ENCODE results near the gene ESD.
A peak's percentile ranks its signal among the peaks of the same experiment; 100 is the strongest.

The ESD gene

DNA sequence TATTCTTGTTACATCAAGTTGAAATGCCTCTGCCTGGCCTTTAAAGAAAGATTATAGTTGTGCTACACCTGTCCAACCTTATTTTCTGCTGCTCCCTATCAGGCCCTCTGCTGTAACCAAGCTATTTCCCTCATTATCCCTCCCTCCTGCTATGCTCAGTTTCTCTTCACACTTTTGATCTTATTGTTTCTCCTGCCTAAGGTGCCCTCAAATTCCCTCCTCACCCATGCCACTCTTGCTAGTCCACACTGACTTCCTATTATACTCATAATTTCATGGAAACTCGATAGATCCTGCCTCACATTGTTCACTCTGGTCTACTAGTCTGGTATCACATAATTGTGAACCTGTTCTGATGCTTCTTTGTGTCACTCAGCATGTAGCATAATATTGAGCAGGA, 19.4 kb upstream of the ESD start:
- TF ChIP-seq, protein P1, sequence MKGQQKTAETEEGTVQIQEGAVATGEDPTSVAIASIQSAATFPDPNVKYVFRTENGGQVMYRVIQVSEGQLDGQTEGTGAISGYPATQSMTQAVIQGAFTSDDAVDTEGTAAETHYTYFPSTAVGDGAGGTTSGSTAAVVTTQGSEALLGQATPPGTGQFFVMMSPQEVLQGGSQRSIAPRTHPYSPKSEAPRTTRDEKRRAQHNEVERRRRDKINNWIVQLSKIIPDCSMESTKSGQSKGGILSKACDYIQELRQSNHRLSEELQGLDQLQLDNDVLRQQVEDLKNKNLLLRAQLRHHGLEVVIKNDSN (IDR thresholded peaks at IDR 0.05) = no peak
- no peak for TF ChIP-seq EGR1 (IDR thresholded peaks at IDR 0.05)
- TF ChIP-seq CREB1 (IDR thresholded peaks at IDR 0.05; ENCODE audit: low read depth) = no peak
- TF ChIP-seq YY1 (IDR thresholded peaks at IDR 0.05; ENCODE audit: low read depth) = no peak
- no peak for TF ChIP-seq RAD21 (IDR thresholded peaks at IDR 0.05; ENCODE audit: low read depth)

DNA sequence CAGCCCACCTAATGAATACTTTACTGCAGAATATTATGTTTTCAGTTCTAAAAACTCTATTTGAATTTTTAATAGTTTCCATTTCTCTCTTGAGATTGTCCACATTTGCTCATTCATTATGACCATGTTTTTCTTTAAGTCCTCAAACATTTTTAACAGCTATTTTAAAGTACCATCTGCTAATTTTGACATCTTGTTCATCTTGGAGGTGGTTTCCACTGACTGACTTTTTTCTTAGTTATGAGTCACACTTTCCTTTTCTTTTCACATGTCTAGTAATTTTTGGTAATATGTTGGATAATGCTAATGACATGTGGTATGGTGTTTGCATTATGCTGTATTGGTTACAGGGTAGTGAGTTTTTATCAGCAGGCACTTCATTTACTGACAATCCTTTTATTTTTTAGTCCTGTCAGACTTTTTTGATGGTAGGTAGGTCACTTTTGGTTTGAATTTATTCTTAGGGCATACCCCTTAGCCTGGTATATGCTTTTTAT, 15.4 kb upstream of the ESD start:
- no peak for TF ChIP-seq ZBTB7A (IDR thresholded peaks at IDR 0.05; ENCODE audit: low read depth)
- TF ChIP-seq YY1 (IDR thresholded peaks at IDR 0.05; ENCODE audit: low read depth) = no peak
- TF ChIP-seq EP300 (IDR thresholded peaks at IDR 0.05; ENCODE audit: borderline replicate concordance) = no peak
- TF ChIP-seq CEBPB (IDR thresholded peaks at IDR 0.05) = no peak
- no peak for TF ChIP-seq TAF1 (IDR thresholded peaks at IDR 0.05; ENCODE audit: low read depth)
- no peak for TF ChIP-seq CREB1 (IDR thresholded peaks at IDR 0.05; ENCODE audit: low read depth)
- no peak for TF ChIP-seq NFIC (IDR thresholded peaks at IDR 0.05)
- TF ChIP-seq FOXM1 (IDR thresholded peaks at IDR 0.05; ENCODE audit: borderline replicate concordance, low read depth) = no peak
- TF ChIP-seq, protein P2, sequence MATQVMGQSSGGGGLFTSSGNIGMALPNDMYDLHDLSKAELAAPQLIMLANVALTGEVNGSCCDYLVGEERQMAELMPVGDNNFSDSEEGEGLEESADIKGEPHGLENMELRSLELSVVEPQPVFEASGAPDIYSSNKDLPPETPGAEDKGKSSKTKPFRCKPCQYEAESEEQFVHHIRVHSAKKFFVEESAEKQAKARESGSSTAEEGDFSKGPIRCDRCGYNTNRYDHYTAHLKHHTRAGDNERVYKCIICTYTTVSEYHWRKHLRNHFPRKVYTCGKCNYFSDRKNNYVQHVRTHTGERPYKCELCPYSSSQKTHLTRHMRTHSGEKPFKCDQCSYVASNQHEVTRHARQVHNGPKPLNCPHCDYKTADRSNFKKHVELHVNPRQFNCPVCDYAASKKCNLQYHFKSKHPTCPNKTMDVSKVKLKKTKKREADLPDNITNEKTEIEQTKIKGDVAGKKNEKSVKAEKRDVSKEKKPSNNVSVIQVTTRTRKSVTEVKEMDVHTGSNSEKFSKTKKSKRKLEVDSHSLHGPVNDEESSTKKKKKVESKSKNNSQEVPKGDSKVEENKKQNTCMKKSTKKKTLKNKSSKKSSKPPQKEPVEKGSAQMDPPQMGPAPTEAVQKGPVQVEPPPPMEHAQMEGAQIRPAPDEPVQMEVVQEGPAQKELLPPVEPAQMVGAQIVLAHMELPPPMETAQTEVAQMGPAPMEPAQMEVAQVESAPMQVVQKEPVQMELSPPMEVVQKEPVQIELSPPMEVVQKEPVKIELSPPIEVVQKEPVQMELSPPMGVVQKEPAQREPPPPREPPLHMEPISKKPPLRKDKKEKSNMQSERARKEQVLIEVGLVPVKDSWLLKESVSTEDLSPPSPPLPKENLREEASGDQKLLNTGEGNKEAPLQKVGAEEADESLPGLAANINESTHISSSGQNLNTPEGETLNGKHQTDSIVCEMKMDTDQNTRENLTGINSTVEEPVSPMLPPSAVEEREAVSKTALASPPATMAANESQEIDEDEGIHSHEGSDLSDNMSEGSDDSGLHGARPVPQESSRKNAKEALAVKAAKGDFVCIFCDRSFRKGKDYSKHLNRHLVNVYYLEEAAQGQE (IDR thresholded peaks at IDR 0.05; ENCODE audit: low read depth) = no peak
- TF ChIP-seq, protein P1 (IDR thresholded peaks at IDR 0.05) = no peak
- TF ChIP-seq RAD21 (IDR thresholded peaks at IDR 0.05; ENCODE audit: low read depth) = no peak
- no peak for TF ChIP-seq TCF12 (IDR thresholded peaks at IDR 0.05; ENCODE audit: low read depth)
- TF ChIP-seq EGR1 (IDR thresholded peaks at IDR 0.05) = no peak
- TF ChIP-seq, protein P3, sequence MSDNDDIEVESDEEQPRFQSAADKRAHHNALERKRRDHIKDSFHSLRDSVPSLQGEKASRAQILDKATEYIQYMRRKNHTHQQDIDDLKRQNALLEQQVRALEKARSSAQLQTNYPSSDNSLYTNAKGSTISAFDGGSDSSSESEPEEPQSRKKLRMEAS (IDR thresholded peaks at IDR 0.05) = no peak
- TF ChIP-seq TEAD4 (IDR thresholded peaks at IDR 0.05) = no peak

DNA sequence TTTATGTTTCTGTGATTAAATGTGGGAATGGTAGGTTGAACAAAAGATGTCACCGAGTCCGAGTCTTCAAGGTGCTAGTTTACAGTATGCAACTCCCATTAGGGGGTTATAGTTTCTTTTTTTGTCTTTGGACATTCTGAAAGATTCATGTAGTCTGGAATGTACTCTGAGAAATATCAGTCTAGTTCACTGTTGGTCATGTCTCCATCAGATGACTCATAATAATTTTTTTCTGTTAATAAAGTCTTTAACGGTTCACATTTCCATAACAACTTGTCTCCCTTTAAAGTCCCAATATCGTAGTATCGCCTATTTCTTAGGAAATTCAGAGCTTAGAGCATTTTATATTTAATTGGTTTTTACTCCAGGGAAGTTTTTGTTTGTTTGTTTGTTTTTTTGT, 13.5 kb upstream of the ESD start:
- TF ChIP-seq, protein P3 (IDR thresholded peaks at IDR 0.05) = no peak
- TF ChIP-seq TCF12 (IDR thresholded peaks at IDR 0.05; ENCODE audit: low read depth) (no peak), EP300 (IDR thresholded peaks at IDR 0.05; ENCODE audit: borderline replicate concordance) (no peak), RAD21 (IDR thresholded peaks at IDR 0.05; ENCODE audit: low read depth) (no peak), CEBPB (IDR thresholded peaks at IDR 0.05) (no peak), NFIC (IDR thresholded peaks at IDR 0.05) (no peak)

DNA sequence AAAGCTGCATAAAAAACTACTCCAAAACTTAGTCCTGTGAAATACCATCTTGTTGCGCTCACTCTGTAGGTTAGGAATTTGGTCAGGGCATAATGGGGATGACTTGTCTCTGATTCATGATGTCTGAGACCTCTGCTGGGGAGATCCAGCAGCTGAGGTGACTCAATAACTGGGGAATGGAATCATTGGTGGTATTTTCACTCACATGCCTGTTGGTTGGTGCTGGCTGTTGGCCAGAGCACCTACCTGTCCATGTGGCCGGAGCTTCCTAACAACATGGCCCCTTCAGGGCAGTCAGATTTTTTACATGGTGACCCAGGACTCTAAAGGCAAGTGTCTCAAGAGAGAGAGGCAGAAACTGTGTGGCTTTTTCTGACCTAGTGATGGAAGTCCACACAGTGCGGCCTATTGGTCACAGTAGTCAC, 7.4 kb upstream of the ESD start:
- TF ChIP-seq EP300 (IDR thresholded peaks at IDR 0.05; ENCODE audit: borderline replicate concordance) = no peak
- 0 out of 2 replicates have a peak, but pooled peaks have one; percentile 28 for TF ChIP-seq TEAD4 (IDR thresholded peaks at IDR 0.05)
- peak; percentile 38; the same call in 1 of the 2 replicates for TF ChIP-seq NFIC (IDR thresholded peaks at IDR 0.05)

DNA sequence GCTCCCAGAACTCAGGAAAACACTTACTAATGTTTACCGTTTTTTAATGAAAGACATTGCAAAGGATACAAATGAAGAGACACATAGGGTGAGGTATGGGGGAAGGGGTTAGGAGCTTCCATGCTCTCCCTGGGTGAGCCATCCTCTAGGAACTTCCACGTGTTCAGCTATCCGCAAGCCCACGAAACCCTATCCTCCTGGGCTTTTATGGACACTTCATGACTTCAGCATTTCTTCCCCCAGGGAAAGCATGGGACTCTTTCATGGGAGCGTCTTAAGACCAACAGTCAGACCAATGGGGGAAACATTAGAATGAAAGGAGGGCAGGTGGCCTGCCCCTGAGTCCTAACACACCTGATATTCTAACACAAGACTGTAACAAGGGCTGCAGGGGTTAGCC, 6.6 kb upstream of the ESD start:
- TF ChIP-seq RAD21 (IDR thresholded peaks at IDR 0.05; ENCODE audit: low read depth) (no peak), TCF12 (IDR thresholded peaks at IDR 0.05; ENCODE audit: low read depth) (no peak), EP300 (IDR thresholded peaks at IDR 0.05; ENCODE audit: borderline replicate concordance) (no peak), TAF1 (IDR thresholded peaks at IDR 0.05; ENCODE audit: low read depth) (no peak), YY1 (IDR thresholded peaks at IDR 0.05; ENCODE audit: low read depth) (no peak), NFIC (IDR thresholded peaks at IDR 0.05) (no peak), CREB1 (IDR thresholded peaks at IDR 0.05; ENCODE audit: low read depth) (no peak), FOXM1 (IDR thresholded peaks at IDR 0.05; ENCODE audit: borderline replicate concordance, low read depth) (no peak), TEAD4 (IDR thresholded peaks at IDR 0.05) (no peak), CEBPB (IDR thresholded peaks at IDR 0.05) (no peak), ZBTB7A (IDR thresholded peaks at IDR 0.05; ENCODE audit: low read depth) (no peak), EGR1 (IDR thresholded peaks at IDR 0.05) (no peak)
- TF ChIP-seq, protein P3 (IDR thresholded peaks at IDR 0.05) = no peak
- TF ChIP-seq, protein P2 (IDR thresholded peaks at IDR 0.05; ENCODE audit: low read depth) = no peak
- TF ChIP-seq, protein P1 (IDR thresholded peaks at IDR 0.05) = no peak

DNA sequence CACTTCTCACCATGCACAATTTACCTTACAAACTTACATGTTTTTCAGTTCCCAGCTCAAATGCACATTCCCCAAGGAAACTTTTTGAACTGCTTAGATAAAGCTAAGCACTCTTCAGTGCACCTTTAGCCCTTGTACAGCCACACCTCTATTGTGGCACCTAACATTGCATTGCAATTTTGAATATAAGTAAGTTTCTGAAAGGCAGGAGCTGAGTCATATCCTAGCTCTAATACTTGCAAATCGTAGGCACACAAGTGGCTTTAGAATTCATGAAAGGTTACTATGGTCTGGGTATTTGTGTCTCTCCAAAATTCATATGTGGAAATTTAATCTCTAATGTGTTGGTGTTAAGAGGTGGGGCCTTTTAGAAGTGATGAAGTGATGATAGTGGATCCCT, 4.9 kb upstream of the ESD start:
- TF ChIP-seq ZBTB7A (IDR thresholded peaks at IDR 0.05; ENCODE audit: low read depth) (no peak), EP300 (IDR thresholded peaks at IDR 0.05; ENCODE audit: borderline replicate concordance) (no peak), TEAD4 (IDR thresholded peaks at IDR 0.05) (no peak)

All from Ishikawa (cell line).